Subcutaneous abdominal adipose tissue (tissue), 5 donors: ENCODE measurements around the gene DUSP19.

ENCODE experiments used
- H3K27ac ChIP-seq: one replicate; pipeline ENCODE4 v1.7.0; 2013; ENCODE audit warnings: low read depth, mild to moderate bottlenecking, inconsistent platforms, low read length, moderate library complexity
- H3K27me3 ChIP-seq, 5 donors: one replicate each; pipeline ENCODE4 v1.7.0; 2013; ENCODE audit warnings: low read length in 5 of 5, inconsistent platforms in 1 of 5; ENCODE audit not compliant: control insufficient read depth in 5 of 5, insufficient read depth in 4 of 5
- H3K36me3 ChIP-seq, 5 donors: one replicate each; pipeline ENCODE4 v1.7.0; 2013; ENCODE audit warnings: low read length in 5 of 5; ENCODE audit not compliant: control insufficient read depth in 5 of 5, insufficient read depth in 5 of 5
- H3K4me1 ChIP-seq, 5 donors: one replicate each; pipeline ENCODE4 v1.7.0; 2013; ENCODE audit warnings: low read length in 5 of 5, mild to moderate bottlenecking in 3 of 5, moderate library complexity in 1 of 5; ENCODE audit not compliant: control insufficient read depth in 5 of 5, insufficient read depth in 5 of 5
- H3K4me3 ChIP-seq, 5 donors: one replicate each; pipeline ENCODE4 v1.7.0; 2013; ENCODE audit warnings: low read length in 5 of 5, low read depth in 1 of 5
- H3K9ac ChIP-seq, 5 donors: one replicate each; pipeline ENCODE4 v1.7.0; 2013; ENCODE audit warnings: low read length in 5 of 5, mild to moderate bottlenecking in 4 of 5, moderate library complexity in 3 of 5
- H3K9me3 ChIP-seq, 5 donors: one replicate each; pipeline ENCODE4 v1.7.0; 2013; ENCODE audit warnings: low read length in 5 of 5; ENCODE audit not compliant: control insufficient read depth in 5 of 5
- donor health status: healthy.
- donor health status: healthy.
- donor health status: healthy.
- donor health status: healthy.
- donor health status: healthy.

DUSP19 gene

DNA sequence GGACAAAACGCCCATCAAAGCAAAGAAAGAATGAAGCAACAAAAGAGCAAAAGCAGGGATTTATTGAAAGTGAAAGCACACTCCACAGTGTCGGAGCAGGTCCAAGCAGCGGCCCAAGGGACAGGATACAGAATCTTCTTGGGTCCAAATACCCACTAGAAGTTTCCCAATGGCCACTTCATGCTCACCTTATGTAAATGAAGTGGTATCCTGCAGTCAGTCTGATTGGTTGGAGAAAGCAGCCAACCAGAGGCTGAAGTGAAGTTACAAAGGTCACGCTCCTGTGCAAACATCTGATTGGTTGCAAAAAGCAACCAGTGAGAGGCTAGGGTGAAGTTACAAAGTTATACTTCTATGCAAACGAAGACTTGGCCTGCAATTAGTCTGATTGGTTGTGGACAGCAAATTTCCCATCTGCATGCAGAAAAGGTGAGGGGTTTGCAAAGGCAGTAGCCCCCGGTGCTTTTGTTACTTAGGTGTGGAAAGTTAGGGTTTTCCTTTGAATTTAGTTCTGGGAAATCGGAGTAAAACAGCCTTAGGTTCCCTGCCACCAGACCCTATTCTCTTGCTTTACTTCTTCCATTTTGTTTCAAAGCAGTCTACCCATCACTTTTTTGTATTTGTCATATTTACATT lies 12.9 kb downstream of the DUSP19 start:
- no peaks in the 10 kb centered on the region for H3K27me3 ChIP-seq
- no peak overlapping the region for H3K4me3 ChIP-seq
- no peak overlapping the region for H3K9ac ChIP-seq
- H3K9me3 ChIP-seq: no peaks in the 10 kb centered on the region
- peaks cover 0 to 3% (median 0%) of the 10 kb centered on the region in 5 donors for H3K4me1 ChIP-seq
- H3K36me3 ChIP-seq: no peaks in the 10 kb centered on the region
- no peak overlapping the region for H3K27ac ChIP-seq

DNA sequence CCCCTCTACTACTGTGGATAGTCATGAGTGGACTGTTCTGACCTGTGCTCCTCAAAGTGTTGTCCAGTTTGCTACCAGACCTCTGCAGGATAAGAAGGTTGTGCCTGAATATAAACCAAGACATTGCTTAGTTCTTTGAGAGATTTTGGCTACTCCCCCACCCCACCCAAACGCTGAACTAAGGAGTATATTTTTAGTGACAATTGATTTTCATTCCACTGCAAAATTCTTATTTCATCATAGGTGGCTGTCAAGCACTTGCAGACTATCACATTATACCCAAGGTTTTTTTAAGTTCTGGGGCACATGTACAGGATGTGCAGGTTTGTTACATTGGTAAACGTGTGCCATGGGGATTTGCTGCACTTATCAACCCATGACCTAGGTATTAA lies 13.4 kb downstream of the DUSP19 start:
- no peak overlapping the region for H3K9ac ChIP-seq
- no peaks in the 10 kb centered on the region for H3K36me3 ChIP-seq
- H3K27ac ChIP-seq: no peak overlapping the region
- peaks cover 0 to 3% (median 0%) of the 10 kb centered on the region in 5 donors for H3K4me1 ChIP-seq
- no peaks in the 10 kb centered on the region for H3K9me3 ChIP-seq
- H3K27me3 ChIP-seq: no peaks in the 10 kb centered on the region
- no peak overlapping the region for H3K4me3 ChIP-seq

- Histone ChIP-seq H3K4me3 (no peak overlapping the region), H3K27me3 (no peaks in the 10 kb centered on the region), H3K4me1 (peaks cover 0 to 3% (median 0%) of the 10 kb centered on the region in 5 donors), H3K27ac (no peak overlapping the region), H3K9ac (no peak overlapping the region), H3K36me3 (no peaks in the 10 kb centered on the region), H3K9me3 (no peaks in the 10 kb centered on the region)
These were observed 15.5 kb downstream of the DUSP19 start for GRCh38 chr2:183093857-183094657.

DNA sequence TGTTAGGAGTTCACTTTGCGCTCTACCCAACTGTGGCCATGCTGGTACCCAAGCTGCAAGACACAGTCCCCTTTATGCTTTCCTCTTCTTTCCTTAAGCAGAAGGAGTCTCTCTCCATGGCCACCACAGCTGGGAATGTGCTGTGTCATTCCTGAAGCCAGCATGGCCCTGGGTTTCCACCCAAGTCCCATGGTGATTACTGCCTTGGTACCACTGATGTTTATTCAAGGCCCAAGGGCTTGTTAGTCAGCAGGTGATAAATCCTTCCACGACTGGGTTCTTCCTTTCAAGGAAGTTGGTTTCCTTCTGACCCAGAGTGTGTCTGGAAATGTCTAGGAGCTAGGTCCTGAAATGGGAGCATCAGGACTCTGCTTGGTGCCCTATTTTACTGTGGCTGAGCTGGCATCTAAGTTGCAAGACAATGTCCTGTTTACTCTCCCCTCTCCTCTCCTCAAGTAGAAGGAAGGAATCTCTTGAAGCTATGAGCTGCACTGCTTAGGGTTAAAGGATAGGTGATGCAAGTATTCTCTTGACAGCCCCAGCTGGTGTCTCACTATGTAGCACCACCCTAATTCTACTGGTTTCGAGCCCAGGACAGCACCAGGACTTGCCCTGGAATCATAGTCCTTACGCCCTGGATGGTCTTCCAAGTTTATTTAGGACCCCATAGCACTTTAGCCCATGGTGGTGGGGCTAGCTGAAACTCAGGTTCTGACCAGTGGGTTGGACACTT lies 27.0 kb downstream of the DUSP19 start:
- no peak overlapping the region for H3K4me3 ChIP-seq
- no peaks in the 10 kb centered on the region for H3K9me3 ChIP-seq
- no peaks in the 10 kb centered on the region for H3K27me3 ChIP-seq
- H3K4me1 ChIP-seq: no peaks in the 10 kb centered on the region
- H3K36me3 ChIP-seq: no peaks in the 10 kb centered on the region
- H3K27ac ChIP-seq: no peak overlapping the region
- H3K9ac ChIP-seq: no peak overlapping the region

DNA sequence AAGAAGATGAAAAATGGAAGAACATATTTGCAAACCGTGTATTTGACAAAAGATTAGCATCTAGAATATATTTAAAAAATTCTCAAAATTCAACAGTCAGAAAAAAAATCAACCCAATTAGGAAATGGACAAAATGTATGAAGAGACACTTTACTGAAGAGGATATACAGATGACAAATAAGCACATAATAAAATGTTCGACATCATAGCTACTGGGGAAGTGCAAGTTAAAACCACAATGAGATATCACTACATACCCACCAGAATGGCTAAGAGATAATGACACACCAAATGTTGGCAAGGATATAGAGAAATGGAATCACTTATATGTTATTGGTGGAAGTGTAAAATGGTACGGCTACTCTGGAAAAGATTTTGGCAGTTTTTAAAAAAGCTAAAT lies 34.0 kb downstream of the DUSP19 start:
- H3K4me1 ChIP-seq: no peaks in the 10 kb centered on the region
- no peaks in the 10 kb centered on the region for H3K27me3 ChIP-seq
- H3K9me3 ChIP-seq: no peaks in the 10 kb centered on the region
- no peak overlapping the region for H3K4me3 ChIP-seq
- H3K36me3 ChIP-seq: no peaks in the 10 kb centered on the region
- no peak overlapping the region for H3K9ac ChIP-seq
- no peak overlapping the region for H3K27ac ChIP-seq

- Histone ChIP-seq H3K4me1 (no peaks in the 10 kb centered on the region), H3K9me3 (no peaks in the 10 kb centered on the region), H3K27ac (no peak overlapping the region), H3K4me3 (no peak overlapping the region), H3K9ac (no peak overlapping the region), H3K27me3 (no peaks in the 10 kb centered on the region), H3K36me3 (no peaks in the 10 kb centered on the region)
These were observed 35.1 kb downstream of the DUSP19 start for GRCh38 chr2:183113630-183114029.

GRCh38 chr2:183117226-183117625 lies 38.7 kb downstream of the DUSP19 start:
- no peak overlapping the region for H3K4me3 ChIP-seq
- no peak overlapping the region for H3K27ac ChIP-seq
- no peaks in the 10 kb centered on the region for H3K9me3 ChIP-seq
- no peak overlapping the region for H3K9ac ChIP-seq
- no peaks in the 10 kb centered on the region for H3K4me1 ChIP-seq
- no peaks in the 10 kb centered on the region for H3K27me3 ChIP-seq
- H3K36me3 ChIP-seq: no peaks in the 10 kb centered on the region

DNA sequence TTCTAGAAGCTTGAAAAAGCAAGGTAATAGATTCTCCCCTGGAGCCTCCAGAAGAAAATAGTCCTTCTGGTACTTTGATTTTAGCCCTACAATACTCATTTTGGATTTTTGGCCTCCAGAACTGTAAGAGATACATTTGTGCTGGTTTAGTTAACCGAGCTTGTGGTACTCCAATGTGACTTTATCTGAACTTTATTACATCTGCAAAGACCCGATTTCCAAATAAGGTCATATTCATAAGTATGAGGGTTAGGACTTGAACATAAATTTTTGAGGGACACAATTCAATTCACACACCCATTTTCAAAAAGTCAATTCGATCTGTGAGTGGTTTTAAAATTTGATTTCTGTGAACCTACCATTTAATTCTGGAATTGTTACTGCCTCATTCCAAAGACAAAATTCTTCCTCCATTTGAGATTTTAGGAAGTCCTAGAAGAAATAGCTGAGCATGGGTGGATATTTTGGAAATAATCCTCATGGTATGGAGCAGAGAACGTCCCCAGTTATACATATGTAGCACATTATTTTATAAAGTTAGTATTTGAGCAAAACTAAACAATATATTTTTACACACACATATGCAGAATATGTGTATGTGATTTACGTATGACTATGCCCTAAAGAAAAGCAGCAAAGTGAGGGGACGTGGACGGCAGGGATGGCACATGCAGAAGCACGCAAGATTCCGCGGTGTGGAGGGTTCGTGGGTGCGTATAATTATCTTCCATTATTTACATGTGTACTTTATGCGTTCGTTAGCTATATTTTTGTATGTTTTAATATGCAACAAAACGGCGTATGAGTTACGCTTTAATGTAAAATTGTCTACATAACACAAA lies 44.8 kb downstream of the DUSP19 start:
- Histone ChIP-seq H3K27ac (peak overlapping the region; percentile 82), H3K9me3 (no peaks in the 10 kb centered on the region), H3K4me1 (peaks cover 0 to 23% (median 17%) of the 10 kb centered on the region in 5 donors), H3K36me3 (no peaks in the 10 kb centered on the region), H3K27me3 (no peaks in the 10 kb centered on the region), H3K9ac (peak overlapping the region; percentile 49 to 93 (median 88)), H3K4me3 (peak overlapping the region; percentile 79 to 99 (median 92))

DNA sequence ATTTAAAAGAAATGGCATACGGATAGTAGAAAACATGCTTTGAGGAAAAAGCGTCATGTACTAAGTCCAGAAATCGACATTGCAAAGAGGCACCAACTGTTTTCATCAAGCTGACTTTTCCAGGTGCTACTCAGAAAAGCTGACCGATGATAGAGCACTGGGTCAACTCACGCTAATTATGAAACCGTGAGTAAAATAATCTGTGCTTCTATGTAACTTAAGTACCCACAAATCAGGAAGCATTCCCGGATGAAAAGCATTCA lies 45.3 kb downstream of the DUSP19 start:
- Histone ChIP-seq H3K9ac (peak overlapping the region; percentile 49 to 93 (median 88)), H3K4me1 (peaks cover 0 to 23% (median 17%) of the 10 kb centered on the region in 5 donors), H3K27me3 (no peaks in the 10 kb centered on the region), H3K27ac (peak overlapping the region; percentile 82), H3K36me3 (peaks cover 0 to 2% (median 0%) of the 10 kb centered on the region in 5 donors), H3K4me3 (peak overlapping the region; percentile 79 to 99 (median 92)), H3K9me3 (no peaks in the 10 kb centered on the region)
